Lower lobe of right lung (tissue), 2 donors: ENCODE data around the gene SPRING1. TPM values are rescaled to one million over a fixed set of nuclear protein-coding genes. Genes with fewer than 3 reads are reported as not detected.

Experiments
- ATAC-seq, 2 donors: fragments of 200-7000 bp; cut with Tn5 transposase; one replicate each; pipeline ENCODE4 v1.9.1; 2020 to 2022; ENCODE audit warnings: mild to moderate bottlenecking in 2 of 2, moderate library complexity in 2 of 2
- DNase-seq: peaks from one replicate; pipeline ENCODE4 v3.0.0-alpha.2; 2020
- H3K27ac ChIP-seq: fragments of 200-600 bp; one replicate; pipeline ENCODE4 v1.8.0; 2022
- H3K27me3 ChIP-seq: fragments of 200-600 bp; one replicate; pipeline ENCODE4 v1.8.0; 2022; ENCODE audit warnings: low read depth
- H3K36me3 ChIP-seq: fragments of 200-600 bp; one replicate; pipeline ENCODE4 v1.8.0; 2022; ENCODE audit warnings: mild to moderate bottlenecking
- H3K4me1 ChIP-seq: fragments of 200-600 bp; one replicate; pipeline ENCODE4 v1.8.0; 2022
- H3K4me3 ChIP-seq: fragments of 200-600 bp; one replicate; pipeline ENCODE4 v1.8.0; 2022; ENCODE audit warnings: mild to moderate bottlenecking
- H3K9me3 ChIP-seq: fragments of 200-600 bp; one replicate; pipeline ENCODE4 v1.8.0; 2022
- intact Hi-C: fragments of 100-400 bp; cut with DNase I; formaldehyde crosslinking; loops from one replicate; pipeline ENCODE4 v1.11.0; 2022
- total RNA-seq: library from RNA; stranded (reverse); fragmentation: NEBNext Ultra II Directional; extraction: Animal tissue kit (Norgen Biotek cat#: 25700); gene quantifications from one replicate; pipeline ENCODE4 v1.2.1, GENCODE V29; 2021
- TF ChIP-seq, protein P1 (sequence below): fragments of 200-600 bp; IDR thresholded peaks from one replicate; pipeline ENCODE4 v1.8.0; 2022; ENCODE audit warnings: antibody characterized with exemption, mild to moderate bottlenecking
- donor health status: DM: no; HTN: yes; CAD: no; lungs with severe emphysema.

The SPRING1 gene
- total RNA-seq, 1 donor from 2014 or later = 84.3 TPM

DNA sequence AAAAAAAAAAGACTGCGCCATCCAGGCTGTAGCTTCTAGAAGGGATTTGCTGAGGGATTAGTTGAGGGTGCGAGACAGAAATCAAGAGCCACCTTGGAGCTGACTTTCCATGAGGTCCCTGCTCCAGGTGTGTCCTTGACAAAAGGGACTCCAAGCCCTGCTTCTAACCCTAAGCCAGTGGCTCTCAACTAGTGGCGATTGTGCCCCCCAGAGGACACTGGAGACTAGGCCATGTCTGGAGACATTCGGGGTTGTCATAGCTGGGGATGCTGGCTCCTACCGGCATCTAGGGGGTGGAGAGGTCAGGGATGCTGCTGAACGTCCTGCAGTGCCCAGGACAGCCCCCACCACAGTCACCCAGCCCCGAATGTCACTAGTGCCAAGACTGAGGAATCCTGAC is 40.6 kb downstream of the SPRING1 start:
- peak; percentile 33 to 48 for ATAC-seq
- H3K27me3 ChIP-seq = peaks cover 16% of the 10 kb centered on the region
- peaks cover 37% of the 10 kb centered on the region for H3K4me1 ChIP-seq
- H3K4me3 ChIP-seq = no peak overlapping the region
- no peaks in the 10 kb centered on the region for H3K36me3 ChIP-seq
- no peaks in the 10 kb centered on the region for H3K9me3 ChIP-seq
- intact Hi-C loops = no loop called here
- TF ChIP-seq, protein P1, sequence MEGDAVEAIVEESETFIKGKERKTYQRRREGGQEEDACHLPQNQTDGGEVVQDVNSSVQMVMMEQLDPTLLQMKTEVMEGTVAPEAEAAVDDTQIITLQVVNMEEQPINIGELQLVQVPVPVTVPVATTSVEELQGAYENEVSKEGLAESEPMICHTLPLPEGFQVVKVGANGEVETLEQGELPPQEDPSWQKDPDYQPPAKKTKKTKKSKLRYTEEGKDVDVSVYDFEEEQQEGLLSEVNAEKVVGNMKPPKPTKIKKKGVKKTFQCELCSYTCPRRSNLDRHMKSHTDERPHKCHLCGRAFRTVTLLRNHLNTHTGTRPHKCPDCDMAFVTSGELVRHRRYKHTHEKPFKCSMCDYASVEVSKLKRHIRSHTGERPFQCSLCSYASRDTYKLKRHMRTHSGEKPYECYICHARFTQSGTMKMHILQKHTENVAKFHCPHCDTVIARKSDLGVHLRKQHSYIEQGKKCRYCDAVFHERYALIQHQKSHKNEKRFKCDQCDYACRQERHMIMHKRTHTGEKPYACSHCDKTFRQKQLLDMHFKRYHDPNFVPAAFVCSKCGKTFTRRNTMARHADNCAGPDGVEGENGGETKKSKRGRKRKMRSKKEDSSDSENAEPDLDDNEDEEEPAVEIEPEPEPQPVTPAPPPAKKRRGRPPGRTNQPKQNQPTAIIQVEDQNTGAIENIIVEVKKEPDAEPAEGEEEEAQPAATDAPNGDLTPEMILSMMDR = peak; percentile 30
- H3K27ac ChIP-seq = no peak overlapping the region
- DNase-seq = no peak

DNA sequence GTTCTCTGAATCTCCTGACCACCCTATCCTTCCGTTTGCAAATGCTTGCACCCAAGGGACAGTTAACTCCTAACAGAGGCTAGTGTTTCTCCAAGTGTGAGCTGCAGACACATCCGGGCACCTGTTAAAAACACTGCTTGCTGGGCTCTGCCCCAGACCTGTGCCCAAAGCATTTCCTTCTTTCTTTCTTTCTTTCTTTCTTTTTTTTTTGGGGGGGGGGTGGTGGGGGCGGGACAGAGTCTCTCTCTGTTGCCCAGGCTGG is 42.5 kb downstream of the SPRING1 start:
- Histone ChIP-seq H3K36me3 (no peaks in the 10 kb centered on the region), H3K27me3 (peaks cover 21% of the 10 kb centered on the region), H3K27ac (no peak overlapping the region), H3K4me1 (peaks cover 37% of the 10 kb centered on the region), H3K4me3 (no peak overlapping the region), H3K9me3 (no peaks in the 10 kb centered on the region)
- no peak for ATAC-seq
- DNase-seq = no peak
- intact Hi-C loops = no loop called here
- TF ChIP-seq, protein P1 = no peak

DNA sequence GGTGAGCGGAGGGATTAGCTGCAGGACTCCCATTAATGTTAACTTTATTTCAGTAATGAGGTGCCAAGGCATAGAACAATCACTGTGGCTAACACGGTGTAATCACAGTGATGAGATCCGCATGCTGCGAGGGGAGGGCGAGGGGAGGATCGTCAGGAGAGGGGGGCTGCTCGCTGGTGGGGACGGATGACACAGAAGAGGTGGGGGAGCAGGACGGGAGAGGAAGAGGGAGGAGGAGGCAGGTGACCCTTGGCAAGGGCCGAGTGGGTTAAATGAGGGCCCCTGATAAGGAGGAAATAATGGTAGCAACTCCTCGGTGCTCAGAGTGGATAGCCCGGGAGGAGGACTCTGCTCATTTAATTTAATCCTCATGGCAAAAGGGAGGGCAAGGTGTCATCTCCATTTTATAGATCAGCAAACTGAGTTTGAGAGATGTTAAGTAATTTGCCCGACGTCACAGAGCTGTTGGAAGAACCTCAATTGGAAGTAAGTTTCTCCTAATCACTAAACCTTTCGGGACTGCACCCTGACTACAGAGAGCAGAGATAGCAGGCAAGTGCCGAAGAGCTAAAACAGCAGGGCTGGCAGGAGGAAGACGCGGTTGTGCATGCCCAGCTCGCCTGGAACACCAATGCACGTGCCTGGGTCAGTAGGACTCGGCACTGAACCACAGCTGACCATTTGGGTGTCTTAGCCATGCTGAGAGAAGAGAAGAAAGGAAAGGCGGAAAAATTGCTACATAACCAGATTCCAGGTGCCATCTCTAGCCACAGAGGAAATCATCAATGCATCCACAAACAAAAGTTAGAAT is 43.0 kb downstream of the SPRING1 start:
- intact Hi-C loops = no loop called here
- ATAC-seq (no peak), DNase-seq (no peak)
- TF ChIP-seq, protein P1 = no peak
- Histone ChIP-seq H3K27me3 (peaks cover 21% of the 10 kb centered on the region), H3K4me3 (no peak overlapping the region), H3K27ac (no peak overlapping the region), H3K36me3 (no peaks in the 10 kb centered on the region), H3K9me3 (no peaks in the 10 kb centered on the region), H3K4me1 (peaks cover 37% of the 10 kb centered on the region)

DNA sequence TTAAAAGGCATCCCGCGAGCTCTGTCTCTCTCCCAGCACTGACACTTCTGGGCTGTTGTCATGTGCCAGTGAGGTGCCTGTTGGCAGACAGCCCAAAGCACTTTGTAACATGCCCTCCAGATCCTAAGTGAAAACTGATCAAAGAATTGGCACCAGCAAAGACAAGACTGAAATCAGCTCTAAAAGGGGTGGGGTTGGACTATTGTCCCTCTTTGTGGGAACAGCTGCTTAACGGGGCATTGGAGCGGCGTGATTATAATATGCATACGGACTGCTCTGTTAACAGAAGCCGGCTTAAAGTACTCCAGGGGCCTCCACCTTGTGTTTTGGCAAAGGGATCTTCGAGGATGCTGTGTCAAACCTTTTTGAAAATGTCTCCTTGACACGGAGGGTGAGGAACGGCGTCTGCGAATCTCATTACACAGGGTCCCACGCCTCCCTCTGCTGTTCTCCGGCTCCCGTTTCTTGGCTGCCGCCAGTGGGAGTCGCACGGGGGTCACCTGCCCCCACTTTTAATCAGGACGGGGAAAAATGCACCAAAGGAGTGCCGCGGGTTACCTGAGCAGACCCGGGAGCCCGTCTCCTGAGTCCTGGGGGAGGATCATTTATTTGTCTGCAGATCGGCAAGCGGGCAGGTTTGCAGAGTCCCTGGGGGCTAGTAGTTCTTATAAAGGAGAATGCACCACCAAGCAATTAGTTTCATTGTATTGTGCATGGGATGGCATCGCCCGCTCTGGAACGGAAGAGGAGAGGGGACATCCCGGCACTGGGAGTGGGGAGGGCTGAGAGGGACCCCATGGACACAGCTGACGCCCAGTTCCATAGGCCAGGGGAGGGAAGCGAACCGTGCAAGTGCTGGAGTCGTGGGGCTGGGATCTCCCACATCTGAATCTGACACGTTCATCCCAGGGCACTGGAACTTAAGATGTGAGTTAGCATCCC is 44.3 kb downstream of the SPRING1 start:
- Histone ChIP-seq H3K27ac (no peak overlapping the region), H3K27me3 (peaks cover 21% of the 10 kb centered on the region), H3K9me3 (no peaks in the 10 kb centered on the region), H3K4me1 (peaks cover 36% of the 10 kb centered on the region), H3K4me3 (peak overlapping the region; percentile 37), H3K36me3 (no peaks in the 10 kb centered on the region)
- ATAC-seq (peak in 1 of 2 donors; percentile 16), DNase-seq (no peak)
- TF ChIP-seq, protein P1 = no peak
- intact Hi-C loops = no loop called here

DNA sequence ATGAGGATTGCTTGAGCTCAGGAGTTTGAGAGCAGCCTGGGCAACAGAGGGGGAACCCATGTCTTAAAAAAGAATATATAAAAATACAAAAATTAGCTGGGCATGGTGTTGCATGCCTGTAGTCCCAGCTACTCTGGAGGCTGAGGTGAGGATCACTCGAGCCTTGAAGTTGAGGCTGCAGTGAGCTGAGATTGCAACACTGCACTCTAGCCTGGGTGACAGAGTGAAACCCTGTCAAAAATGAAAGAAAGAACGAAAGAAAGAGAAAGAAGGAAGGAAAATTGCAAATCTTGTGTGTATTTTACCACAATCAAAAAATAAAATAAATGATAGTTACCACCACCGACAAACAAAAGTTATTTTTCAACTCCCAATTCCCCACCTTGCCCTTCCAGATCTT is 45.3 kb downstream of the SPRING1 start:
- no peak for DNase-seq
- no peak for ATAC-seq
- TF ChIP-seq, protein P1 = no peak
- Histone ChIP-seq H3K4me1 (peaks cover 29% of the 10 kb centered on the region), H3K4me3 (peak overlapping the region; percentile 37), H3K36me3 (no peaks in the 10 kb centered on the region), H3K27ac (no peak overlapping the region), H3K27me3 (peaks cover 21% of the 10 kb centered on the region), H3K9me3 (no peaks in the 10 kb centered on the region)
- intact Hi-C loops = no loop called here
